ENCODE data around the gene BANF1.

Gene BANF1, protein sequence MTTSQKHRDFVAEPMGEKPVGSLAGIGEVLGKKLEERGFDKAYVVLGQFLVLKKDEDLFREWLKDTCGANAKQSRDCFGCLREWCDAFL

DNA sequence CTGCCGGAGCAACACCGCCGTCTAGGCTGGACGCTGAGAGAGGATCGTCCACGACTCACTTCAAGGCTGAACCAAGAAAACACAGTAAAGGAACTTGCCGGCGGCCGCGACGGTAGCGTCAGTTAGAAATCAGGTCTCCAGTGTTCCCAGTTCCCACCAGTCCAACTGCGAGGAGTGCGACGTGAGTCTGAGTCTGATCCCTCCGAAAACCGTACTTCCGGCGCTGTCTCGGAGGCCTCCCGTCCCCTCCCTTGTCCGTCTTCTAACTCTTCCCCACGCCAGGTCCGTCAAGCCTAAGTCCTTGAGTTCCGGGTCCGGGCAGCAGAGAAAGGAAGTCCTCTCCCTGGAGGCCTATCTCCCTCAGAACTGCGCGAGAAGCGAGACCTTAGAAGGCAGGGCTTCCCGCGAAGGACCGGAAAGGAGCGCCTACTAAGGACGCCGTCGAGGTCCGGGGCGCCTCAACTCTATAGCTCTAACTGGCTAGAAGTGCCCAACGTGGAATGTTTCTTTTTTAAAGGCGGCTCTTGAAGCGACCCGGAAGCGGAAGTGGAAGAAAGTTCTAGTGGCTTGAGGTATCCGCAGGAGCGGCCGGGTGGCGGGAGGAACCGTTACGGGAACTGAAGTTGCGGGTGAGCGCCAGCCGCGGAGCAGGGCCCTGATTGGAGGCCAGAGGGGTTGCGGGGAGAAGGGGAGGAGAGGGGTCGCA is at the start of gene BANF1, which contains the start of gene EIF1AD:
Gene BANF1, plus strand, starts transcription at position 562 of the 706 bp plus-strand sequence. CDS start 748 bp downstream, outside the sequence.
Gene EIF1AD, minus strand, starts transcription at position 216 of the 706 bp plus-strand sequence. CDS start 1,768 bp downstream, outside the sequence.
- peak; percentile 96 for DNase-seq

- no peak for DNase-seq
Measured at GRCh38 chr11:65953471-65953870, 48.8 kb upstream of the BANF1 start.

DNA sequence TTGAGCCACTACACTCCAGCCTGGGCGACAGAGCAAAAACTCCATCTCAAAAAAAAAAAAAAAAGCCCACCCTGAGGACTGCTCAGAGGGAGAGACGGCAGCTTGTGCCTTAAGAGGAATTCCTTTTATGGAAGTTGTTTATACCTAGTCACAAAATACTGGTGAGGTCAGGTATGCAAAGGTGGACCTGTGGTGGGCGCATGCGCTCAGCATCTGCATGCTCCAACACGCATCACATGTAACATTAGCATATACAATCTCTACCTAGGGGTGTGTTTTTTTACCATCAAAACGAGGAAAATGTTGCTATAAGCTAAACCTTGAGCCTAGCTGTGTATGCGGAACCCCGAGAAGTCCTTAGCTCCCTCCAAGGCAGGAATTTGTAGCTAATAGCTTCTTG is 47.5 kb upstream of the BANF1 start:
- DNase-seq: no peak

DNA sequence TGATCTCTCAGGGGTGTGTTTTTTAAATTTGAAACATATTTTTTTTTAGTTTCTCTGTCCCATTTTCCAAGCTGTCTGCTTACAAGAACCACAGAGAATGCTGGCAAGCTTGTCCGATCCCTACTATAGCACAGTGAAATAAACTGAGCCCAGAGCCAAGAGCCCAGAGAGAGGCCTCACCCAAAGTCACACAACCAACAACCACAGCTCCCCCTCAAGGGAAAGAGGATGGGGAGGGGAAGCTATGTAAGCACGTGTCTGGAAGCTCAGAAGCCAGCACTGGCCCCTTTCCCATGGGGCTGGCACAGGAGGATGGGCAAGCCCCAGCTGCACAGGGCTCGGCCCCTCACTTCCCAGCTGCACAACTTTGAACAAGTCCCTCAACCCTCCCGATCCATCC is 44.0 kb upstream of the BANF1 start:
- DNase-seq: no peak

DNA sequence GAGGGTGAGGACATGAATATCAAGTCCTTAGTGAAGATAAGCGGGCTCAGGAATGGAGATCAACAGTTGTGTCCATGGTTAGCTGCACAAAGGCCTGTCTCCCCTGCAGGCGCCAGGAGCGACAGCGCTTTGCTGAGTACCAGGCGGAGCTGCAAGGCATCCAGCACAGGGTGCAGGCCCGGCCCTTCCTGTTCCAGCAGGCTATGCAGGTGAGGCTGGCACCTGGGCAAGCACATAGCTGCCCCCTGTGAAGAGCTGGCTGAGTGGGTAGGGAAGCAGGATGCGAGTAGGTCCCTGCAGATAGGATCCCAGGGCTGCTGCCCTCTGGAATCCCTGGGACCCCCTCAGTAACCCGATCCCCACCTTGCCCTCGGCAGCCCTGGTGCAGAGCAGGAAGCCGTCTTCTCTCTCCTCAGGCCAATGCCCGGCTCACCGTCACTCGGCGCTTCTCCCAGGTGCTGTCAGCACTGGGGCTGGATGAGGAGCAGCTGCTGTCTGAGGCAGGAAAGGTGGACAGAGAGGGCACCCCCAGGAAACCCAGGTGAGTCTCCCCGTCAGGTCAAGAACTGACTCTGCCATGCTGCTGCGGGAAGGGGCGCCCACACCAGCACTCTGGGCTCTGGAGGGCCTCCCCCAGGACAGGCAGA is 43.4 kb upstream of the BANF1 start:
- no peak for DNase-seq

DNA sequence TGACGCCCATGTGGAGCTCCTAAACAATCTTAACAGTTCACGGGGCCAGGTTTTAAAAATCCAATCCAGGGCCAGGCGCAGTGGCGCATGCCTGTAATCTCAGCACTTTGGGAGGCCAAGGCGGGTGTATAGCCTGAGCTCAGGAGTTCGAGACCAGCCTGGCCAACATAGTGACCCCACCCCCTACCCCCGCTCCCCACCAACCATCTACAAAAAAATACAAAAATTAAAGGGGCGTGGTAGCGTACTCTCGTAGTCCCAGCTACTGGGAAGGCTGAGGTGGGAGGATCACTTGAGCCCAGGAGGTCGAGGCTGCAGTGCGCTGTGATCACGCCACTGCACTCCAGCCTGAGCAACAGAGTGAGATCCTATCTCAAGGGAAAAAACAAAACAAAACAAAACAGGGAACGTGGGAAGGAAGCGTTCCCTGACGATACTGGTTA is 41.5 kb upstream of the BANF1 start:
- DNase-seq: no peak

GRCh38 chr11:65961267-65962140 is 40.8 kb upstream of the BANF1 start, which contains the start of gene SART1:
Gene SART1, plus strand, starts transcription at chr11:65961734. Its CDS starts 47 bp downstream, at chr11:65961781.
- DNase-seq: peak; percentile 98

- DNase-seq: no peak
Measured at GRCh38 chr11:65962141-65962564, 40.1 kb upstream of the BANF1 start.

GRCh38 chr11:65964906-65965305 is 37.4 kb upstream of the BANF1 start:
- no peak for DNase-seq

DNA sequence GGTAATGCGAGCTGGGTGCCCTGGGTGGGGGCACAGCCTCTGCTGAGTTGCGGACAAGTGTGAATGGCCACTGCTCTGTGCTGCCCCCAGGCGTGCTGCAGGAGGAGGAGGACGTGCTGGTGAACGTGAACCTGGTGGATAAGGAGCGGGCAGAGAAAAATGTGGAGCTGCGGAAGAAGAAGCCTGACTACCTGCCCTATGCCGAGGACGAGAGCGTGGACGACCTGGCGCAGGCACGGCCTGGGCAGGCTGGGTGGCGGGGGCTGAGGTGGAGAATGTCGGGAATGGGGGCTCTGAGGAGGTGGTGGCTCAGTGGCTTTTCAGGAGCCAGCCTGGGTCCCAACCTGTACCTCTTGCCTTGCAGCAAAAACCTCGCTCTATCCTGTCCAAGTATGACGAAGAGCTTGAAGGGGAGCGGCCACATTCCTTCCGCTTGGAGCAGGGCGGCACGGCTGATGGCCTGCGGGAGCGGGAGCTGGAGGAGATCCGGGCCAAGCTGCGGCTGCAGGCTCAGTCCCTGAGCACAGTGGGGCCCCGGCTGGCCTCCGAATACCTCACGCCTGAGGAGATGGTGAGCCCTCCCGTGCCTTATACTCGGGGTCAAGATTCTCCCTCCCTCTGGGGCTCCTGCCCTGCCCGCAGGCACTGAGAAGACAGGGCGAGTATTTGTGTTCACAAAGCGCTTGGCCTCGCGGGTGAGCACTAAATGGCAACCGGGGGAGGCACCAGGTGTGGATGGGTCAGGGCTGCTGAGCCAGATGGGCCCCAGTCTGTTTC is 36.1 kb upstream of the BANF1 start:
- no peak for DNase-seq

GRCh38 chr11:65967329-65967934 is 34.9 kb upstream of the BANF1 start:
- DNase-seq: no peak

GRCh38 chr11:65968600-65969482 is 33.5 kb upstream of the BANF1 start:
- DNase-seq: no peak

DNA sequence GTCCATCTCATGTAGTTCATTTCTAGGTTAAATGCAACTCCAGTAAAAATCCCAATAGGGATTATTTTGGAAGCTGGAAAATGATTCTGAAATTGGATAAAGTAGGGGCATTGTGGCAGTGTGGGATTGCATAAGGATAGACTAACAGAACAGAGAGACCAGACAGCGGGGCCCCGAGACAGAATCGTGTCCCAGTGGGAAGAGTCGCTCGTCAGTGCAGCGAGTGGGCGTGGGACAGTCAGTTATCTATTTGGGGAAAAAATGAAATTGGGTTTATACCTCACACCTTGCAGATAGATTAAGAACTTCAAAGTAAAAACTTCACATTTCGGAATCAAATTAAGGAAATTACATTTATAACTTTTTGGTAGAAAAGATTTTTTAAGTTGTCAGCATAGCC is 30.2 kb upstream of the BANF1 start:
- DNase-seq: no peak

DNA sequence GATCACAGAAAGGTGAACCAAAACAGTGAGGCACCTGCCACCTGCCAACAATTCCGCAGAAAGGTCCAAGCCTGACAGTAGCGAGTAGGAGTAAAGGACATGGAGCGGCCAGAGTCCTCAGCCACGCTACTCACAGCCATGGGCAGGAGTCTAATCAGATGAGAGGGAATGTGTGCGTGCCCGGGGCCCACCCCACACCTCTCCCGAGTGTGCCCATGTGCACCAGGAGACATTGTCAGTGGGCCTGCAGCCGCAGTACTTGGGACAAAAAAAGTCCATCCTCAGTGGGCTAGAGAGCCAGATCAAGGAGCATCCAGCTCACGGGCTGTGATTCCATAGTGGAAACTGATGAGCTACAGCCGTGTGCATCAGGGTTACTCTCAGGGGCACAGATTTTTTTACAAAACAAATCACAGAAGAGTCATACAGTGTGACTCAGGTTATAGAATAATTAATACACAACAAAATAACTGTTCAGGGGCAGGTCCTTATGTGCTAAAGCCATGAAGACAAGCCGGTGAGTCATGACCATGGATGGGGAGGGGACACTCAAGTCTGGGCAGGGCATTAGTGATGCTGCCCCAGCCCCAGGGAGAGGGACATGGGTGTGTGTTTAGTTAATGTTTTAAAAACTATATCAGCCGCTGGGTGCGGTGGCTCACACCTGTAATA is 28.7 kb upstream of the BANF1 start:
- DNase-seq: no peak

GRCh38 chr11:65975771-65976170 is 26.5 kb upstream of the BANF1 start:
- no peak for DNase-seq

GRCh38 chr11:65976216-65977176 is 25.8 kb upstream of the BANF1 start:
- no peak for DNase-seq

- no peak for DNase-seq
Measured at GRCh38 chr11:65977621-65978390, 24.5 kb upstream of the BANF1 start.
